Endometrial microvascular endothelial cells (primary cell): Measurements from ENCODE around the gene DBI. TPM values are rescaled to one million over a fixed set of nuclear protein-coding genes. Genes with fewer than 3 reads are reported as not detected.
"Not testable (repeated sequence)": the region's sequence is repeated elsewhere in the genome, so short reads cannot be mapped to it uniquely, and the experiment has no call there.

Experiments used
- in situ Hi-C: cut with HindIII; loops from 2 replicates; pipeline ENCODE4 v1.10.0; 2017; ENCODE audit warnings: low sequenced_read_pairs, low pct_unique_long_range_greater_than_20kb; ENCODE audit errors: inconsistent ontology term
- total RNA-seq: library from RNA; depleted of rRNA; stranded (reverse); fragments of >200 nt; gene quantifications from one replicate; pipeline ENCODE4 v1.2.3, GENCODE V29; 2015; ENCODE audit errors: inconsistent ontology term

The DBI gene
- total RNA-seq, 1 donor from 2014 or later, result 102 TPM

DNA sequence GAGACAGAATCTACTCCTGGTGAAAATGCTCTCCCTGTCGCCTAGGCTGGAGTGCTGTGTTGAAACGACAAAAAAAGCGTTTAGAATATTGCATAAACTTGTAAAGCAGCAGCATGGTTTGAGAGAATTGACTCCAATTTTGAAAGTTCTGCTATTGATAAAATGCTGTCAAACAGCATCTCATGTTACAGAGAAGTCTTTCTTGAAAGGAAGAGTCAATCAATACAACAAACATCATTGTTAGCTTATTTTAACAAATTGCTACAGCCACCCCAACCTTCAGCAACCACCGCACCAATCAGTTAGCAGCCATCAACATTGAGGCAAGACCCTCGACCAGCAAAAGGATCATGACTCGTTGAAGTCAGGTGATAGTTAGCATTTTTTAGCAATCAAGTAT is 7.0 kb upstream of the DBI start:
- in situ Hi-C loops, result no loop called here

DNA sequence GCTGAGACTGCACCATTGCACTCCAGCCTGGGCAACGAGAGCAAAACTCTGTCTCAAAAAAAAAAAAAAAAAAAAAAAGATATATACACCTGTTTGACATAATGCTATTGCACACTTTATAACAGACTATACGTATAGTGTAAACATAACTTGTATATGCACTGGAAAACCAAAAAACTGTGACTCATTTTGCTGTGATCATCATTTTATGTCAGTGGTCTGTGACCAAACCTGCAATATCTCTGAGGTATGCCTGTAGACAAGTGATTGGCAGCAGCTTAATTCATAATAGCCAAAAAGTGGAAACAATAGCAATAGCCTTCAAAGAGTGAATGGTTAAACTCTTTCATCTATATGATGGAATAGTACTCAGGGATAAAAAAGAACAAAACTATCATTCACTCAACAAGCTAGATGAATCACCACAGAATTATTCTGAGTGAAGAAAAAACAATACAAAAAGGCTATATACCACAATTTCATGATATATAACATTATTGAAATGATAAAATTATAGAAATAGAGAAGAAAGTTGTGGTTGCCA is 6.3 kb upstream of the DBI start:
- in situ Hi-C loops, result no loop called here

DNA sequence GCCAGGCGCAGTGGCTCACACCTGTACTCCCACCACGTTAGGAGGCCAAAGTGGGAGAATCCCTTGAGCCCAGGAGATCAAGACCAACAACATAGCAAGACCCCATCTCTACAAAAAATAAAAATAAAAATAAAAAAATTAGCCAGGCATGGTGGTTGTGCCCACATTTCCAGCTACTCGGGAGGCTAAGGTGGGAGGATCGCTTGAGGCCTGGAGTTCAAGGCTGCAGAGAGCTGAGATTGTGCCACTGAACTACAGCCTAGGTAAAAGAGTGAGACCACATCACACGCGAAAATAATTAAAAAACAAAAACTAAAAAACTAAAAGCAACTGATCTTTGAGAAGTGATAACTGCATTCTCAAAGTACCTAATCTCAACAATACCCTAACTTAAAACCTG is 2.0 kb upstream of the DBI start:
- in situ Hi-C loops, result no loop called here

DNA sequence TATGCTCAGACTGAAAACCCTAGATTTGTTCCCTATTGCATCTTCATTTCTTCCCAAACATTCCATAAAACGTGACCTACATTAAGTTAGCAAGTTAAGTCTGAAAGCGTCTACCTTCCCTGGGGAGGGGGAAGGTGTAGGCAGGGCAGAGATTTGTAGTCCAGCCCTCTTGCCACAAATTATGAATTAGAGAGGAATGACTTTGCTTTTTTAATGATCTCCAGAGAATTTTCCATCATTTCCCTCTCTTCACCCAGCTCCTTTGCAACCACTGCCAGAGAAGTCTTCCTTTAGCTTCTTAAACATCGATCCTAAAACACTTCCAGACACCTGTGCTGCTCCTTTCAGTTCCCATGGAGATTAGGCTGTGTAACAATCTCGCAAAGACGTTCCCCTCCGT is 1.3 kb upstream of the DBI start:
- in situ Hi-C loops, result no loop called here

DNA sequence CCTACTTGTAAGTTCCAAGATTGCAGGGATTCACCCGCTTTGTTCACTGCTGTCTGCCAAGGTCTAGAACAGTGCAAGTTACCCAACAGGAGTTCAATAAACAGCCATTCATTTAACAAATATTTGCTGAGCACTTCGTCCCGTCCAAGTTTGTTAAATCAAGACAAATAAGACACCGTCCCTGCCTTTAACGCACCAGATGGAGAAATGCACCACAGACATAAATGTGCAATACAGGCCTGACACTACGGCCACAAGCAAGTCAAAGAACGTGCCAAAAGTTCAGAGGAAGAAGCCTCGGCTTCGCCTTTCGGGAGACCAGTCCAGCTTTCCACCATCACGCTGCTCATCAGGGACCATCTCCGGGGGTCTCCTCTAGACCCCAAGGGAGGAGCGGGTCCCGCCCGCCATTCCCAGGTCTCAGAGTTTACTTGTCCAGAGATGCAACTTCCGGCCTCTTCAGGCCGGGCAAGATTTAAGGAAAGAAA is 572 bp upstream of the DBI start:
- in situ Hi-C loops, result no loop called here

DNA sequence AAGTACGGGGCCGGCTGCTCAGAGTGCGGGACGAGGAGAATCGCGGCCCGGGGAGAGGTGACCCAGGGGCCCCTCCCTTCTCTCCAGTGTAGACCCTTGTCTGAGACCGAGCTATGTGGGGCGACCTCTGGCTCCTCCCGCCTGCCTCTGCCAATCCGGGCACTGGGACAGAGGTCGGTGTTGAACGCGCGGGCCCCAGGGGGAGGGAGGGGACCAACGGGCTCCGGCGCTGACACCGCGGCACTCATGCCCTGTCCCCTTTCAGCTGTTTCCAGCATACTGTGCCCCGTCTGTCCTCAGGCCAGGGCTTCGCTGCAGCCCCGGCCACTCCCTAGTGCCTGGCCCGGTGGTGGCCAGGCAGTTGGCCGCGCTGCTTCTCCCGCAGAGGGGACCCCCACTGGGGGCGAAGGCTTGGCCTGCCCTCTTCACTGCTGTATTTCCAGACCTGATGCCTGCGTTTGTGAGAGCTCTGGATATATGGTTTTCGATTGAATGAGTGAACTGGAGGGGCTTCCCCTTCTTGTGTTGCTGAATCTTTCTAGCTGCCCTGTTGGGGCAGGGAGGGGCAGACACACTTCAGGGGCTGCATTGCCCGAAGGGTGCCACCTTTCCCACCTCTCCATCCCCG is 809 bp downstream of the DBI start:
- in situ Hi-C loops, result no loop called here

DNA sequence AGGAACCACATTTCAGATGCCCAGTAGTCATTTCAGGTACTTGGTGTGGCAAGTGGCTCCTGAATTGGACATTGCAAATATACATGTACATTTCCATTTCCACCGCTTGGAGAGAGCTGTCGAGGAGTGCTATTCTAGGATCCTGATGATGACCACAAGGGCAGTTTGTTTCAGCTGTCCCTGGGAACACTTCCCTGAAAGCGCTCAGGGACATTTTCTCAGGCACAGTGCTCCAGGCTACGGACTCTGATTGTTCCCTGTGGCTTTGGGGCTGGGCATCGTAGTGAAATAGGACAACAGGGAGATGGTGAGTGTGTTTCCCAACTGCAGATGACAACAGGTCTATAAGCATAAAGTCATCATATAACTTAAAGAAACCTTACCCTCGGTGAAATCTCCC is 3.1 kb downstream of the DBI start:
- in situ Hi-C loops, result no loop called here

DNA sequence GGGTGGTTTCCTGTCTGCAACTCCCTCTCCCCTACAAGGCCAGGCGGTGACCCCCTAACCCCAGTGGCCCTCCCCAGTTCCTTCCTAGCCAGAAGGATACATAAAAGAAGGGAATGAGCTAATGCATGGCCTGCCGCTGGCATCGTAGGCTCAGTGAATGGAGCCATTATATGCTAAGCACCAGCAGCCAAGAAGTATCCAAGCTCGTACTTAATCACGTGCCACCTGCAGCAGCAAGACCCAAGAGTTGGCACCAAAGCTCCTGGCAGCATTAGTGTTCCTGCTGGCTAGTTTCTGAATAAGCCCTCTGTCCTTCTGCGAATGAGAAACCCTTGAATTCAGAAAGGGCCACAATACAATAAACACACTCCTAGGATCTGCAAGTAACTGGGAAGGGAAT is 4.3 kb downstream of the DBI start:
- in situ Hi-C loops, result no loop called here

DNA sequence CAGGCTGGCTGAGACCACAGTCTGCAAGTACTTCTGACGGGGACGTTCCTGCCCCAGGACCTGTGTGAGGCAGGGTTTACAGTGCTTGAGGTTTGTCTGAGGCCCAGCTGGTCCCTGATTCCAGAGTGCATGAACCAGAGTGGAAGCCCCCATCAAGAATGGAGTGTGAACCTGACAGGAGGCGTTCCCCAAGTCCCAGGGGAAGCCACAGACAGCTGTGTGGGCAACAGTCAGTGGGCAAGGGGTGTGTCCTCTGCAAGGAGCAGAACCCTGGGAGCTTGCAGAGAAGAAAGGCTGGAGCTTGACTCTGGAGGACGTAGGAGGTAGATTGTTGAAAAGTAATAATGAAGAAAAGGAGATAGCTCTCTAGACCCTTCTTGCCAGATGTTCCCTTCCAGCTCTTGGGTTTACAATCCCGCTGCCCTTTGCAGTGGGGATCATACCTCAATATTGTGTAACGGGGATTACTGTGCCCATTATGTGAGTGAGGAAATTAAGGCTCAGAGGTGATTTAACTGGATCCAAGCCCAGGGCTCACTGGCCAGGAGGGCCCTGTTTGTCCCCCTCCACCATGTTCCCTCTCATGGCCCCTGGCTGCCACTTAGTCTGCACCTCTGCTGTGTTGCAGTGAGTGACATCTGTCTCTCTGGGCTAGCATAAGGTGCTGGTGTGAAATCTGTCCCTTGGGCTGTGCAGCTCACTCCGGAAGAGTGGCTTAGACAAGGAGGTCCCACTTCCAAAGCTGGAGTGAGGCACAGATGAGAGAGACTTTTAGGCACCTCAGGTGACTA is 6.2 kb downstream of the DBI start:
- in situ Hi-C loops, result no loop called here

DNA sequence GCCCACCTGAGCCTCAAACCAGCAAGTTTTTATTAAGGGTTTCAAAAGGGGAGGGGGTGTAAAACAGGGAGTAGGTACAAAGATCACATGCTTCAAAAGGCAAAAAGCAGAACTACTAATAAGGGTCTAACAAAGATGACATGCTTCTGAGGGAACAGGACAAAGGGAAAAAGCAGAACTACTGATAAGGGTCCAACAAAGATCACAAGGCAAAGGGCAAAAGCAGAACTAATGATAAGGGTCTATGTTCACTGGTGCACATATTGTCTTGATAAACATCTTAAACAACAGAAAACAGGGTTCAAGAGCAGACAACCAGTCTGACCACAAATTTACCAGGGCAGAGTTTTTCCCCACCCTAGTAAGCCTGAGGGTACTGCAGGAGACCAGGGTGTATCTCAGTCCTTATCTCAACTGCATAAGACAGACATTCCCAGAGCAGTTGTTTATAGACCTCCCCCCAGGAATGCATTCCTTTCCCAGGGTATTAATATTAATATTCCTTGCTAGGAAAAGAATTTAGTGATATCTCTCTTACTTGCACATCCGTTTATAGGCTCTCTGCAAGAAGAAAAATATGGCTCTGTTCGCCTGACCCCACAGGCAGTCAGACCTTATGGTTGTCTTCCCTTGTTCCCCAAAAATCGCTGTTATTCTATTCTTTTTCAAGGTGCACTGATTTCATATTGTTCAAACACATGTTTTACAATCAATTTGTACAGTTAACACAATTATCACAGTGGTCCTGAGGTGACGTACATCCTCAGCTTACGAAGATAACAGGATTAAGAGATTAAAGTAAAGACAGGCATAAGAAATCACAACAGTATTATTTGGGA is 7.3 kb downstream of the DBI start:
- in situ Hi-C loops, result not testable (repeated sequence)

DNA sequence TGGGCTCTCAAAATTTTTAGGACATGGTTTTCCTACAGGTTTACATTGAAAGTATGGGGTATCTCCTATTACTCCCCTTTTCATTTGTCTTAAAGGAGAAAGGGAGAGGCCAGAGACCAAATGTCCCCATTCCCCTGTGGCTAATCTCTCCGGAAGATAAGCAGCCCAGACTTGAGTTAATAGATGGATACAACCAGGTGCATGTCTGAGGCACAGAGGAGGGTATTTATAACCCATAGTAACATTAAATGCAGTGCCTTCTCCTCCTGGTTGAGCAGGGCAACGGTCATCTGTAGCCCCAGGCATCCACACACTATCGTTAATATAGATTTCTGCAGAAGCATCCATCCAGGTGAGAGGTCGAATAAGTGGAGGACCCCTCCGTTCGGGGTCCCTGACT is 9.6 kb downstream of the DBI start:
- in situ Hi-C loops, result not testable (repeated sequence)

DNA sequence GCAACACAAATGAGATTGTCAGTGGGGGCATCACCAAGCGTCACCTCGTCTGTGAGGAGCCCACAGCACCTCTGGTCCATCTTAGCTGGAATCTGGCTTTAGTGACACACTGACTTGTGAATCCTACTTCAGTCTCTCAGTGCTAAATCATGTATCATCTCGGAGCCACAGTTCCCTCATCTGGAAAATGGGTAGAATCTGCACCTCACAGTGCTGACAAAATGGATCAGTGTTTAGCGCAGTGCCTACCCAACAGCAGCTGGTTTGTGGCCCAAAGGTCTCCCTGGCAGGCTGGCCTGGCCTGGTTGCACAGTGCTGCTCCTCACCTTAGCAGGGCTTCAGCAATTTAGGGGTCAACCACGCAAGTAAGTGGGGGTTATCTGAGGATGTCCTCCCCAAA is 10.0 kb downstream of the DBI start:
- in situ Hi-C loops, result no loop called here

DNA sequence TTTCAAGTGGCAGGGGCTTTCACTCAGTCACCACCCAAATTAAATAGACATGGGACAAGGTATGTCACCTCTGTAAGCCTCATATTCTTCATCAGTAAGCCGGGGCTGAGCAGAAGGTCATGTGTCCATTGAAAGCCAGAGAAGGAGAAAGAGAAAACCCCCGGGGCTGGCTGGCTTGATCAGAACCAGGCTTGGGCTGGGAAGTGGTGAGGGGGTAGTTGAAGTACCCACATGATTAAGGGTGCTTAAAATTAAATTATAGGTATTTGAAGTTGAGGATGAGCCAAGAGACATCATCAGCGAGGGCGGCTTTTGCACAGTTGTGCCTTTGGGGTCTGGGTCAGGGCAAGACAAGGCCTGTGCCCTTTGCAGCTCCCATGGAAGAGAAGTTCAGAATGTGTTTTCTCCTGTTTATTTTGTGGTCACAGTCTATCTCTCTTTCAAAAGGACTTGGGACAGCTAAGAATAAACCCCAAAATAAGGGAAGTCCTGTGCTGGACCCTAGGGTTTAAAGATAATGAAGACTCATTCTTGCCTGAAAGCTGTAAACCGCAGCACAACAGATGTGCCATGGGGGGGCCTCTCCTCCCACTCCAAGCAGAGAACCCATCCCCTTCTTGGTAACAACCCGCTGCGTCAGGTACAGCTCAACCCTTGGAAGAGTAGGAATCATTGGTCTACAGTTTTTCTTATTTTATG is 10.7 kb downstream of the DBI start:
- in situ Hi-C loops, result no loop called here

DNA sequence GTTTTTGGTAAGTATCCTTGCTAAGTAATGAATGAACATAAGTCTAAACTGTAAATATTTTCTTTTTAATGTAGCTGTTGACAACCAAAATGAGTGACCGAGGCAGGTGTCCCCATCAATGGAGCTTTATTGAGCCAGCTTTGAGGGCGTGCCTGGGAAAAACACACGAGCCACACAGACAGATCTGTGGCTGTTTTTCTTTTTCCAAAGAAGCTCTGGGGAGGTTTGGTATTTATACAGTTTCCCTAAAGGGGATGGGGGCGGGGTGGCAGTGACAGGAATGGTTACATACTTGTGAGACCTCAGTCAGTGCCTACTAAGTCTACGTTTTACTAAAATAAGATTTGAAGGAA is 11.2 kb downstream of the DBI start:
- in situ Hi-C loops, result no loop called here

DNA sequence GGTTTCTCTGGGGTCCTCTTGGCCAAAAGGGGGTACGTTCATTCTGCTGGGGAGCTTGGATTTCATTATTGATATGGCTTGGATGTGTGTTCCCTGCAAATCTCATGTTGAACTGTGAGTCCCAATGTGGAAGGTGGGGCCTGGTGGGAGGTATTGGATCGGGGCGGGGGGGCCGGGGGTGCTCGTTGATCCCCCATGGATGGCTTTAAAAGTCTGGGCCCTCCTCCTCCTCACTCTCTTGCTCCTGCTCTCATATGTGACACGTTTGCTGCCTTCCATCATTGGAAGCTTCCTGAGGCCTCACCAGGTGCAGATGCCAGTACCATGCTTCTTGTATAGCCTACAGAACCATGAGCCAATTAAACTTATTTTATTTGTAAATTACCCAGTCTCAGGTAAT is 11.8 kb downstream of the DBI start:
- in situ Hi-C loops, result no loop called here

DNA sequence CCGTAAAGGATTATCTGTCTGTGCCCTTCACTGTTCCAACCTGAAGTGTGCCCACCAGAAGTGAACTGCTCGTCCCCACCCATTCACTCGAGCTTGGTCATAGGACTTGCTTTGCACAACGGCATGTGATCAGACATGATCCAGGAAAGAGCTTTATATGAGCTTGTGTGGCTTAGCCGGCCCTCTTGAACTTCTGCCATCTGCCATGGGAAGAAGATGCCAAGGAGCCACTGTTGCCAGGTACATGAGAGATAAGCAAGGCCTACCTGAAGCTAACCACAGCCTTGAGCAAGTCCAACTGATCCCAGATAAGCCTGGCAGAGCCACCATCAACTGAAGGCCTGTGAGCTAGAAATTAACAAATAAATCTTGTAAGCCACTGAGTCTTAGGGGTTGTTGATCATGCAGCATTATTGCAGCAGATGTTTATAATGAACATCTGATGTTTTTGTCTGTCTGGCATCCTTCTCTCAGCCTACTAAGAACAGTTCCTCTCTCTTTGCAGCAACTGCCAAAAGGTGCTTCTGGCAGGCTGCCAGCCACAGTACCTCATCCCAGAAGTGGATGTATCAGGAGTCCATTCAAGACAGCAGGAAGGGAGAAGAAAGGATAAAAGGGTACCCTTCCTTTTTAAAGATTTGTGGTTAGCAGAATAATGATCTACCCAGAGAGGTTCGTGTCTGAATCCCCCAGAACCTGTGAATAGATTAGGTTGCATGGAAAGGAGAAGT is 16.8 kb downstream of the DBI start:
- in situ Hi-C loops, result no loop called here

DNA sequence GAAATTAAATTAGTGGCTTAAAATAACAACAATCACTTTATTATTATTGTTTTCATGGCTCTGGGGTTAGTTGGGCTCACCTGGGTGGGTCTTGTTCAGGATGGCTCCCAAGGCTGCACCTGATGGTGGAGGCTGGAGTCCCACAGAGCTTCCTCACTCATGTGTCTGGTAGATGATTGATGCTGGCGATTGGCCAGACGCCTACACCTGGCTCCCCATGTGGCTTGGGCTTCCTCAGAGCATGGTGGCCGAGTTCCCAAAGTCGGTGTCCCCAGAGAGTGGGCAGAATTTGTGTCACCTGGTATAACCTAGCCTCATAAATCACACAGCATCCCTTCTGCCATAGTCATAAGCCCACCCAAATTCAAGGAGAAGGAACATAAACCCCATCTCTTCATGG is 18.2 kb downstream of the DBI start:
- in situ Hi-C loops, result no loop called here

DNA sequence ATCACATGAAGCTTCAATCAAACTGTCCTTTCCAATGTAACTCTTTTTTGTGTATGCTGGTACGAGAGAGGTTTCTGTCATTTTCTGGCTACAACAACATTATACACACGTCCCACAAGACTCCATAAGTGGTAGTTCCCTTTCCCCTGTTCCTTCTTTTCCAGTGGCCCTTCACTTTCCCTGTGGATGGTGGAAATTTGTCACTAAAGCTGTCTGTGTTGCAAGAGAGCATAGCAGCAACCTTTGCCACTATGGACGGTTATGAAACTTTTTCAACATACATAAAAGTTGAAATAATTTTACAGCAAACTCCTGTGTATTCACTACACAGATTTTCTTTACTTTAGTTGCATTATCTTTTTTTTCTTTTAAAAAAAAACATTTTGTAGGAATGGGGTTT is 18.7 kb downstream of the DBI start:
- in situ Hi-C loops, result no loop called here
